ENCODE results near the gene IGF2BP3. TPM values are rescaled to one million over a fixed set of nuclear protein-coding genes. Genes with fewer than 3 reads are reported as not detected.

IGF2BP3 gene
- total RNA-seq, 4 donors from 2014 or later: 0.15 TPM; not detected in 3

- TF ChIP-seq CTCF (IDR thresholded peaks at IDR 0.05) (no peak), POLR2A (IDR thresholded peaks at IDR 0.05) (no peak)
- 75 to 86% methylated on average over 10 of the region's 10 CpGs for WGBS, 2 donors
- intact Hi-C loops (cut with DNase I; ENCODE audit: low total_unique reads): no loop called here
- peak in 1 of 2 donors; percentile 62 for DNase-seq (ENCODE audit: low spot score in 2 of 2)
- H3K4me3 ChIP-seq (ENCODE audit: low read depth, poor library complexity, severe bottlenecking): no peak overlapping the region
These were observed 47.4 kb downstream of the IGF2BP3 start for GRCh38 chr7:23422909-23423308.

GRCh38 chr7:23422384-23422783 lies 47.9 kb downstream of the IGF2BP3 start:
- DNase-seq (ENCODE audit: low spot score in 2 of 2): no peak
- intact Hi-C loops (cut with DNase I; ENCODE audit: low total_unique reads): no loop called here
- no peak overlapping the region for H3K4me3 ChIP-seq (ENCODE audit: low read depth, poor library complexity, severe bottlenecking)
- no peak for TF ChIP-seq CTCF (IDR thresholded peaks at IDR 0.05)
- TF ChIP-seq POLR2A (IDR thresholded peaks at IDR 0.05): no peak
- WGBS, 2 donors: 70 to 82% methylated on average over 7 of the region's 7 CpGs

GRCh38 chr7:23419845-23420244 lies 50.4 kb downstream of the IGF2BP3 start:
- intact Hi-C loops (cut with DNase I; ENCODE audit: low total_unique reads): no loop called here
- TF ChIP-seq POLR2A (IDR thresholded peaks at IDR 0.05) (no peak), CTCF (IDR thresholded peaks at IDR 0.05) (no peak)
- no peak overlapping the region for H3K4me3 ChIP-seq (ENCODE audit: low read depth, poor library complexity, severe bottlenecking)
- WGBS, 2 donors: 91 to 100% methylated on average over 1 of the region's 1 CpG
- DNase-seq (ENCODE audit: low spot score in 2 of 2): no peak

GRCh38 chr7:23419160-23419559 lies 51.1 kb downstream of the IGF2BP3 start:
- 41 to 51% methylated on average over 3 of the region's 3 CpGs for WGBS, 2 donors
- DNase-seq (ENCODE audit: low spot score in 2 of 2): no peak
- no peak for TF ChIP-seq CTCF (IDR thresholded peaks at IDR 0.05)
- no peak for TF ChIP-seq POLR2A (IDR thresholded peaks at IDR 0.05)
- H3K4me3 ChIP-seq (ENCODE audit: low read depth, poor library complexity, severe bottlenecking): no peak overlapping the region
- intact Hi-C loops (cut with DNase I; ENCODE audit: low total_unique reads): no loop called here

GRCh38 chr7:23418046-23418445 lies 52.2 kb downstream of the IGF2BP3 start:
- no peak overlapping the region for H3K4me3 ChIP-seq (ENCODE audit: low read depth, poor library complexity, severe bottlenecking)
- intact Hi-C loops (cut with DNase I; ENCODE audit: low total_unique reads): no loop called here
- TF ChIP-seq POLR2A (IDR thresholded peaks at IDR 0.05) (no peak), CTCF (IDR thresholded peaks at IDR 0.05) (no peak)
- DNase-seq (ENCODE audit: low spot score in 2 of 2): no peak

GRCh38 chr7:23415198-23415597 lies 55.1 kb downstream of the IGF2BP3 start:
- no peak for TF ChIP-seq POLR2A (IDR thresholded peaks at IDR 0.05)
- no peak for TF ChIP-seq CTCF (IDR thresholded peaks at IDR 0.05)
- DNase-seq (ENCODE audit: low spot score in 2 of 2): no peak

More at GRCh38 chr7:23415198-23415597, 55.1 kb downstream of the IGF2BP3 start:
- intact Hi-C loops (cut with DNase I; ENCODE audit: low total_unique reads): no loop called here
- 96 to 98% methylated on average over 37 of the region's 37 CpGs for WGBS, 2 donors
- no peak overlapping the region for H3K4me3 ChIP-seq (ENCODE audit: low read depth, poor library complexity, severe bottlenecking)
